Breast epithelium (tissue), 4 donors: ENCODE measurements around the gene FXYD3. TPM values are rescaled to one million over a fixed set of nuclear protein-coding genes. Genes with fewer than 3 reads are reported as not detected.

Experiments used
- DNase-seq, 2 donors: peaks; one replicate each; pipeline ENCODE4 v3.0.0-alpha.2; 2019; ENCODE audit warnings: low spot score in 2 of 2
- H3K27ac ChIP-seq, 2 donors: fragments of 200-600 bp; sonication (generic) in 1 of 2; one replicate each; pipeline ENCODE4 v1.5.1; 2016 to 2019; ENCODE audit warnings: mild to moderate bottlenecking in 1 of 2
- H3K27me3 ChIP-seq, 2 donors: fragments of 200-600 bp; sonication (generic) in 1 of 2; one replicate each; pipeline versions ENCODE4 v1.5.1 to v1.6.0; 2017 to 2019; ENCODE audit warnings: control low read depth in 1 of 2, mild to moderate bottlenecking in 1 of 2
- H3K36me3 ChIP-seq: fragments of 200-600 bp; one replicate; pipeline ENCODE4 v1.5.1; 2019
- H3K4me1 ChIP-seq, 2 donors: fragments of 200-600 bp; sonication (generic); one replicate each; pipeline ENCODE4 v1.5.1; 2016 to 2019; ENCODE audit warnings: control low read depth in 1 of 2
- H3K4me3 ChIP-seq, 3 donors: fragments of 200-600 bp; sonication (generic); 1 replicate in 2 of 3; 2 replicates in 1 of 3; pipeline ENCODE4 v1.5.1; 2016 to 2019; ENCODE audit warnings: mild to moderate bottlenecking in 3 of 3, moderate library complexity in 2 of 3
- H3K9me3 ChIP-seq, 2 donors: fragments of 200-600 bp; sonication (generic) in 1 of 2; one replicate each; pipeline ENCODE4 v1.5.1; 2016 to 2019; ENCODE audit warnings: control low read depth in 1 of 2
- POLR2A ChIP-seq: fragments of 450-650 bp; IDR thresholded peaks from one replicate; pipeline ENCODE4 v1.6.1; 2016; ENCODE audit warnings: antibody characterized with exemption, mild to moderate bottlenecking, moderate library complexity
- POLR2AphosphoS5 ChIP-seq, 3 donors: sonication (generic); formaldehyde crosslinking; IDR thresholded peaks; one replicate each; pipeline ENCODE4 v1.6.1; 2017; ENCODE audit warnings: antibody characterized with exemption in 3 of 3
- intact Hi-C: fragments of 100-400 bp; cut with DNase I; formaldehyde crosslinking; loops from one replicate; pipeline ENCODE4 v1.15.1; 2023; ENCODE audit warnings: low total_unique reads
- total RNA-seq, 3 donors: library from RNA; depleted of rRNA; stranded (reverse); fragments of >200 nt; gene quantifications; one replicate each; pipeline ENCODE4 v1.1.0, GENCODE V29; 2016
- TF ChIP-seq, protein P1 (sequence below), 3 donors: fragments of 450-650 bp; IDR thresholded peaks; one replicate each; pipeline ENCODE4 v1.5.1; 2016 to 2017; ENCODE audit warnings: antibody characterized with exemption in 3 of 3, mild to moderate bottlenecking in 3 of 3, moderate library complexity in 3 of 3

Gene FXYD3
- total RNA-seq, 3 donors from 2014 or later = 135 to 318 TPM; not detected in 1

DNA sequence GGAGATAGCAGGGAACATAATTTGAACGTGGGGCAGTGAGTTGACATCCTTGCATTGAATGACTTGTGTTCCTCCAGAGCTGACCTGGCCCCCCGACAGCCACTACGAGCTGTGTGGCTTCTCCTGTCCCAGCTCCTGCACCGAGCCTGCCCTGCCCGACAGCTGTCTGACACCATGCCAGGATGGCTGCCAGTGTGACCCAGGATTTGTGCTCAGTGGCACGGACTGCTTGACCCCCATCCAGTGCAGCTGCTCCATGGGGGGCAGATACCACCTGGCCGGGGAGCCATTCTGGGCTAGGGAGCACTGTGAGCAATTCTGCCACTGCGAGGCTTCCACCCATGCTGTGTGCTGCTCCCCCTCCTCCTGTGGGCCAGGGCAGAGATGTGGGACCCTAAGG lies 29.2 kb upstream of the FXYD3 start:
- intact Hi-C loops = no loop called here
- no peak overlapping the region for H3K4me3 ChIP-seq
- H3K27ac ChIP-seq = no peak overlapping the region
- no peaks in the 10 kb centered on the region for H3K4me1 ChIP-seq
- TF ChIP-seq, protein P1, sequence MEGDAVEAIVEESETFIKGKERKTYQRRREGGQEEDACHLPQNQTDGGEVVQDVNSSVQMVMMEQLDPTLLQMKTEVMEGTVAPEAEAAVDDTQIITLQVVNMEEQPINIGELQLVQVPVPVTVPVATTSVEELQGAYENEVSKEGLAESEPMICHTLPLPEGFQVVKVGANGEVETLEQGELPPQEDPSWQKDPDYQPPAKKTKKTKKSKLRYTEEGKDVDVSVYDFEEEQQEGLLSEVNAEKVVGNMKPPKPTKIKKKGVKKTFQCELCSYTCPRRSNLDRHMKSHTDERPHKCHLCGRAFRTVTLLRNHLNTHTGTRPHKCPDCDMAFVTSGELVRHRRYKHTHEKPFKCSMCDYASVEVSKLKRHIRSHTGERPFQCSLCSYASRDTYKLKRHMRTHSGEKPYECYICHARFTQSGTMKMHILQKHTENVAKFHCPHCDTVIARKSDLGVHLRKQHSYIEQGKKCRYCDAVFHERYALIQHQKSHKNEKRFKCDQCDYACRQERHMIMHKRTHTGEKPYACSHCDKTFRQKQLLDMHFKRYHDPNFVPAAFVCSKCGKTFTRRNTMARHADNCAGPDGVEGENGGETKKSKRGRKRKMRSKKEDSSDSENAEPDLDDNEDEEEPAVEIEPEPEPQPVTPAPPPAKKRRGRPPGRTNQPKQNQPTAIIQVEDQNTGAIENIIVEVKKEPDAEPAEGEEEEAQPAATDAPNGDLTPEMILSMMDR (IDR thresholded peaks at IDR 0.05) = no peak
- no peak for TF ChIP-seq POLR2AphosphoS5 (IDR thresholded peaks at IDR 0.05)
- TF ChIP-seq POLR2A = no peak
- no peaks in the 10 kb centered on the region for H3K9me3 ChIP-seq
- no peaks in the 10 kb centered on the region for H3K36me3 ChIP-seq
- no peaks in the 10 kb centered on the region for H3K27me3 ChIP-seq
- no peak for DNase-seq

DNA sequence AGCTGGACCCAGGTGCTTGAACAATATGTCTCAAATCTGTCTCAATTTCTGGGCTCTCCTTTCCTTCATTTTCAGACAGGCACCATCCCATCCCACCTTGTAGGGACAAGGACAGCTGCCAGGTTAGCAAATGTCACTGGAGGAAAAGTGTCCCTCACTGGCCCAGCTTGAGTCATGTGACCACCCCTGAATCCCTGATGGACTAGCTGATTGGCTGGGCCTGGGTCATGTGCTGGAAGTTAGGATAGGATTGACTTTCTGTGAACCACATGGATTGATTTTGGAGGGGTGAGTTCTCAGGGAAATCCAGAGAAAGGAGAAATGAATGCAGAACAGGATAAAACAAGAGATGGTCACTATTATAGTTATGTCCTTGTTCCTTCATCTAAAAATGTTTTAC lies 28.2 kb upstream of the FXYD3 start:
- Histone ChIP-seq H3K4me1 (no peaks in the 10 kb centered on the region), H3K4me3 (no peak overlapping the region), H3K36me3 (no peaks in the 10 kb centered on the region), H3K27me3 (no peaks in the 10 kb centered on the region), H3K9me3 (no peaks in the 10 kb centered on the region), H3K27ac (no peak overlapping the region)
- no peak for DNase-seq
- TF ChIP-seq POLR2A = no peak
- TF ChIP-seq, protein P1 (IDR thresholded peaks at IDR 0.05) = no peak
- TF ChIP-seq POLR2AphosphoS5 (IDR thresholded peaks at IDR 0.05) = no peak
- intact Hi-C loops = no loop called here

DNA sequence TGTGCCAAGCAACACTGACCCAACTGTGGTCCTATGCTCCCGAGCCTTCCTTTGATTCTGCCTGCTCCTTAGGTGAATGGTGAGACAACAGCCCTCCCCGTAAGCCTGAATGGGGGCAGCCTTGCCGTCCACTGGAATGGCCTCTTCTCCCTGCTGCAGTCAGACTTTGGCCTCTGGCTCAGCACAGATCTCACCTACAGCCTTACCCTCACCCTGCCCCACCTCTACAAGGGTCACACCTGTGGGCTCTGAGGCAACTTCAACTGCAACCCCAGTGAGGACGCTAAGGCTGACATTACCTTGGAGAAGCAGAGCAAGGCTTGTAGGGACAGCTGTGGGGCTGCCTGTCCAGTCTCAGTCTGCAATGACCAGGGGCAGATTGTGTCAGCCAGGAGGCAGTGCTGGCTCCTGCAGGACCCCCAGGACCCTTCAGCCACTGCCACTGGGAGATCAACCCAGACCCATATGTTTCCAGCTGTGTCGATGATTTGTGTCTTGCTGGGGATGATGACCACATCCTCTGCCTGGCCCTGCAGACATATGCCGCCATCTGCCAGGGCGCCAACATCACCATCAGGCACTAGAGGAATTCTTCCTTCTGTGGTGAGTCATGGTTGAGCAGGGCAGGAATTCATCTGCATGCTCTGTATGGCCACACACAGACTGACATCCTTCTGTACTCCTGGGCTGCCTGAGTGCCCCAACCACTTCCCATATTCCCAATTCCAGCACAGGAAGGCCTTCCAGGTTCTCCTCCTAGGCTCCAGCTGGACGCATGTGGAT lies 27.3 kb upstream of the FXYD3 start:
- no peaks in the 10 kb centered on the region for H3K9me3 ChIP-seq
- H3K36me3 ChIP-seq = no peaks in the 10 kb centered on the region
- H3K27me3 ChIP-seq = no peaks in the 10 kb centered on the region
- DNase-seq = no peak
- no peaks in the 10 kb centered on the region for H3K4me1 ChIP-seq
- H3K4me3 ChIP-seq = no peak overlapping the region
- no peak overlapping the region for H3K27ac ChIP-seq
- intact Hi-C loops = no loop called here
- TF ChIP-seq POLR2AphosphoS5 (IDR thresholded peaks at IDR 0.05) = no peak
- TF ChIP-seq POLR2A = no peak
- TF ChIP-seq, protein P1 (IDR thresholded peaks at IDR 0.05) = no peak

DNA sequence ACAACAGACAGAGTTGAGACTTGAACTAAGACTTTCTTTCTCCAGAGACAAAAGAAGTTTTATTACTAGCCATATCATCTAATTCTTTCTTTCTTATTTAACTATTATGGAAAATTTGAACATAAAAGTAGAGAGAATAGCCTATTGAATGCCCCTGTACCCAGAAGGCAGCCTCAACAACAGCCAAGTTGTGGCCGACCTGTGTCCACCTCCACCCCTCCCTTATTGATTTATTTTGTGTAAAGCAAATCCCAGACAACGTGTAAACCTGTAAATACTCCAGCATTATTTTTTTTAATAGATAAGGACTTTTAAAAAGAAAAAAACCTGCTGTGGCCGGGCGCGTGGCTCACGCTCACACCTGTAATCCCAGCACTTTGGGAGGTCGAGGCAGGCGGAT lies 26.1 kb upstream of the FXYD3 start:
- H3K9me3 ChIP-seq = no peaks in the 10 kb centered on the region
- TF ChIP-seq, protein P1 (IDR thresholded peaks at IDR 0.05) = no peak
- TF ChIP-seq POLR2A = no peak
- TF ChIP-seq POLR2AphosphoS5 (IDR thresholded peaks at IDR 0.05) = no peak
- H3K27ac ChIP-seq = no peak overlapping the region
- intact Hi-C loops = no loop called here
- no peak overlapping the region for H3K4me3 ChIP-seq
- H3K4me1 ChIP-seq = no peaks in the 10 kb centered on the region
- DNase-seq = no peak
- no peaks in the 10 kb centered on the region for H3K27me3 ChIP-seq
- H3K36me3 ChIP-seq = no peaks in the 10 kb centered on the region

DNA sequence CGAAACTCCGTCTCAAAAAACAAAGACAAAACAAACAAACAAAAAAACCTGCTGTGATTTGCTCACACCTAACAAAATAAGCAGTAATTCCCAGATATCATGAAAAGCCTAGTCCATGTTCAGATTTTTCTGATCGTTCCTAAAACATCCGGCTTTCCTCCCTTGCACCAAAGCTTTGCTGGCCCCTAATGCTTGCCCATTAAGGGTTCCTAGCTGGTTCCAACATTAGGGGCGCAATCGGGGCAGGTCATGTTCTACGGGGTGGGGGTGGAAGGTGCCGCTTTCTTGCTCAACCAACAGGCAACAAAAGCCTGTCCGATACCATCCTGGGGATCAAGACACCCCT lies 25.5 kb upstream of the FXYD3 start:
- Histone ChIP-seq H3K36me3 (no peaks in the 10 kb centered on the region), H3K27ac (no peak overlapping the region), H3K9me3 (no peaks in the 10 kb centered on the region), H3K4me3 (peak overlapping the region in 2 of 3 donors; percentile 37 to 51), H3K27me3 (no peaks in the 10 kb centered on the region), H3K4me1 (no peaks in the 10 kb centered on the region)
- intact Hi-C loops = no loop called here
- DNase-seq = no peak
- TF ChIP-seq, protein P1 (IDR thresholded peaks at IDR 0.05) = no peak
- no peak for TF ChIP-seq POLR2A
